ENCODE measurements around the gene LRGUK. TPM values are rescaled to one million over a fixed set of nuclear protein-coding genes. Genes with fewer than 3 reads are reported as not detected.

Gene LRGUK
- total and polyA plus RNA-seq, 4 donors, result 0.58 to 1.2 (median 0.59) TPM; not detected in 1

DNA sequence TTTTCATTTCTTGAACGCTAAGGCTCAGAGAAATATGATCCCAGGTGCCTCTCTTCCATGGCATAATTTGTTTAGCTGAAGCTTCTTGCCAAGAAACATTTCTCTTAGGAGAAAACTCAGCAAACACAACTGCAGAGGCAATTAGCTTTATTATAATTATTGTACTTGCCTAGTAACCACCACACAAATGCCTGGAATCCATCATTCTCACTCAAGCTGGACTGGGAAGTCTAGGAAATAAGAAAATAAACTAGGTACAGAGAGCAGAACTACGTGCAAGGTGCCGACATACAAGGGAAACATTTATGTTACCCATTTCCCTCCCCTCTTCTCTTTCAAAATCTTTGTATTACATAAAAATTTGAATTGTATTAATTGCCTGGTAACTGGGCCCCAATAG is 174.5 kb downstream of the LRGUK start:
- no peak overlapping the region for H3K4me3 ChIP-seq (ENCODE audit: low read length in 2 of 2)
- no peak overlapping the region for H3K27ac ChIP-seq (ENCODE audit: low read depth in 1 of 2, low read length in 2 of 2)
- no peaks in the 10 kb centered on the region for H3K9me3 ChIP-seq (ENCODE audit: control insufficient read depth, low read length)
- whole genome bisulfite sequencing, 2 donors, result 78 to 80% methylated on average over 3 of the region's 3 CpGs
- no peak for DNase-seq
- no peaks in the 10 kb centered on the region for H3K4me1 ChIP-seq (ENCODE audit: control insufficient read depth in 1 of 2, insufficient read depth in 2 of 2, low read length in 2 of 2)
- peaks cover 8 to 13% of the 10 kb centered on the region in 2 donors for H3K36me3 ChIP-seq (ENCODE audit: control insufficient read depth in 1 of 2, insufficient read depth in 2 of 2, low read length in 1 of 2)
- intact Hi-C loops (cut with DNase I), result no loop called here
- no peaks in the 10 kb centered on the region for H3K27me3 ChIP-seq (ENCODE audit: control insufficient read depth in 1 of 2, insufficient read depth in 2 of 2, low read length in 1 of 2)
- ATAC-seq (ENCODE audit: low FRiP score), result no peak

DNA sequence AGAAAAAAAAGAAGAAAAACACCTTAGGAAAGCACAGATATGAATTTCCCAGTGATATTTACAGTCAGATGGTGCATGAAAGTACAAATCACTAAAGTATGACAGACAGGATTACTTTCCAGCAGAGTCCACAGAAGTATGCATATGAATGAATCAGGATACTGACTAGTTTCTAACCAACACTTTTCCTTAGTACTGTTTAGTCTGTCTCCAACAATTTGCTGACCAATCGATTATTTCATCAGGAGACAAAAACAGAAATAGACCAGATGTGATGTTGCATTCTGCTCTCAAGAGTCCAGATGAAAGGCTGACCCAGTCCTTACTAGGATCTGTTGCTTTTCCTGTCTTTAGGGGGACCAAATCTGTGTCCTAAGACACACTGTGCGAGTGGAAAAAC is 175.0 kb downstream of the LRGUK start:
- no peaks in the 10 kb centered on the region for H3K27me3 ChIP-seq (ENCODE audit: control insufficient read depth in 1 of 2, insufficient read depth in 2 of 2, low read length in 1 of 2)
- ATAC-seq (ENCODE audit: low FRiP score) (no peak), DNase-seq (no peak)
- 92 to 93% methylated on average over 2 of the region's 2 CpGs for WGBS, 2 donors
- no peaks in the 10 kb centered on the region for H3K9me3 ChIP-seq (ENCODE audit: control insufficient read depth, low read length)
- H3K4me3 ChIP-seq (ENCODE audit: low read length in 2 of 2), result no peak overlapping the region
- intact Hi-C loops (cut with DNase I), result no loop called here
- H3K36me3 ChIP-seq (ENCODE audit: control insufficient read depth in 1 of 2, insufficient read depth in 2 of 2, low read length in 1 of 2), result peaks cover 8 to 13% of the 10 kb centered on the region in 2 donors
- H3K27ac ChIP-seq (ENCODE audit: low read depth in 1 of 2, low read length in 2 of 2), result no peak overlapping the region
- no peaks in the 10 kb centered on the region for H3K4me1 ChIP-seq (ENCODE audit: control insufficient read depth in 1 of 2, insufficient read depth in 2 of 2, low read length in 2 of 2)

DNA sequence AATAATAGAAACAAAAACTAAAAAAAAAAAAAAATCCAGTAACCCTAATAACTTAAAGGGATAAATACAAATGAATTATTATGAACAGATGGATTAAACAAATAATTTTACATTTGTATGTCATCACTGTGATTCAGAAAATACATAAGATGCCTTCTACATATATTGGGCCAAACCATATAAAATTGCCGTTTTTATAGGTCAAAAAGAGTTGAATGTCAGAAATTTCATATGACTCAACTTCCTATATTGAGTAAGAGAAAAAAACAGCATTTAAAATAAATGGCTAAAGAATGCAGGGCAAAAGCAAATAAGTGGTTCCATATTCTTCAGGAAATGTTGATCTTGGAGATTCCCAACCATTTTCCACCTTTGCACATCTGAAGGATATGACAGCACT is 180.2 kb downstream of the LRGUK start:
- Histone ChIP-seq H3K4me1 (ENCODE audit: control insufficient read depth in 1 of 2, insufficient read depth in 2 of 2, low read length in 2 of 2) (no peaks in the 10 kb centered on the region), H3K27me3 (ENCODE audit: control insufficient read depth in 1 of 2, insufficient read depth in 2 of 2, low read length in 1 of 2) (no peaks in the 10 kb centered on the region), H3K27ac (ENCODE audit: low read depth in 1 of 2, low read length in 2 of 2) (no peak overlapping the region), H3K36me3 (ENCODE audit: control insufficient read depth in 1 of 2, insufficient read depth in 2 of 2, low read length in 1 of 2) (peaks cover 0 to 3% of the 10 kb centered on the region in 2 donors), H3K4me3 (ENCODE audit: low read length in 2 of 2) (no peak overlapping the region), H3K9me3 (ENCODE audit: control insufficient read depth, low read length) (no peaks in the 10 kb centered on the region)
- ATAC-seq (ENCODE audit: low FRiP score) (no peak), DNase-seq (no peak)
- intact Hi-C loops (cut with DNase I), result no loop called here
- WGBS, 2 donors, result 69 to 70% methylated on average over 1 of the region's 1 CpG

DNA sequence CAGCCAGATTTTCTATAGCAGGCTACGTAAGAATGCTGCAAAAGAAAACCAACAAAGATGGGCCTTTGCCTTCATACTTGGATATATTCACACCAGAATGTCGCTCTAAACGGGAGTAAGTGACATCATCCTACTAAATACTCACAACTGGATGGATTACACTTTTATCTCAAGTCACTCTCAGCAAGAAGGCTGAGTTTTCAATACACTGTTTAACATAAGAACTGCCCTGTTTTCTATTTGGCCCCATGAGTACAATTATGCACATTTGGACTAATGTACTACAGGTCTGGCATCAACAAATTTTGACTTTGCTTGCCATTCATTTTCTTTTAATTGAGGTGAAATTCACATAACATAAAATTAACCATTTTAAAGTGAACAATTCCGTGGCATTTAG is 181.4 kb downstream of the LRGUK start:
- Histone ChIP-seq H3K4me1 (ENCODE audit: control insufficient read depth in 1 of 2, insufficient read depth in 2 of 2, low read length in 2 of 2) (no peaks in the 10 kb centered on the region), H3K4me3 (ENCODE audit: low read length in 2 of 2) (no peak overlapping the region), H3K9me3 (ENCODE audit: control insufficient read depth, low read length) (no peaks in the 10 kb centered on the region), H3K27ac (ENCODE audit: low read depth in 1 of 2, low read length in 2 of 2) (no peak overlapping the region), H3K36me3 (ENCODE audit: control insufficient read depth in 1 of 2, insufficient read depth in 2 of 2, low read length in 1 of 2) (peaks cover 0 to 3% of the 10 kb centered on the region in 2 donors), H3K27me3 (ENCODE audit: control insufficient read depth in 1 of 2, insufficient read depth in 2 of 2, low read length in 1 of 2) (no peaks in the 10 kb centered on the region)
- DNase-seq (no peak), ATAC-seq (ENCODE audit: low FRiP score) (no peak)
- intact Hi-C loops (cut with DNase I), result no loop called here
- WGBS, 2 donors, result 91% methylated on average over 4 of the region's 4 CpGs

DNA sequence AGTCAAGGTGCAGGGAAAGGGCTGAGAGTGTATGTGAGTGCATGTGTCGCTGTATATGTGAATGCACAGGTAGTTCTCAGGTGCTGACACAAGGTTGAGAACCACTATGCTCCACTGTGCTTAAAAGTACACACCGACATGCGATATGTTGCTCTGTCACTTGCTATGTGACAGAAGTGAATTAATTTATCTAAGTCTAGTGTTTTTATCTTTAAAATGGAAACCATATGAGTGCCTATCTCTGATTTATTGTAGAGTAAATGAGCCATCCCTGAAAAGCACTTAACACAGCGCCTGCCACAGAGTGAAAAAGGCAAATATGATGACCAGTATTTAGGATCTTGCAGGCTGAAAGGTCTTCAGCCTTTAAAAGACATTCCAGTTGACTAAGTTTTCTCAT is 184.7 kb downstream of the LRGUK start:
- no peaks in the 10 kb centered on the region for H3K27me3 ChIP-seq (ENCODE audit: control insufficient read depth in 1 of 2, insufficient read depth in 2 of 2, low read length in 1 of 2)
- intact Hi-C loops (cut with DNase I), result no loop called here
- DNase-seq, result no peak
- H3K27ac ChIP-seq (ENCODE audit: low read depth in 1 of 2, low read length in 2 of 2), result no peak overlapping the region
- no peaks in the 10 kb centered on the region for H3K9me3 ChIP-seq (ENCODE audit: control insufficient read depth, low read length)
- no peaks in the 10 kb centered on the region for H3K4me1 ChIP-seq (ENCODE audit: control insufficient read depth in 1 of 2, insufficient read depth in 2 of 2, low read length in 2 of 2)
- no peak overlapping the region for H3K4me3 ChIP-seq (ENCODE audit: low read length in 2 of 2)
- peaks cover 0 to 3% of the 10 kb centered on the region in 2 donors for H3K36me3 ChIP-seq (ENCODE audit: control insufficient read depth in 1 of 2, insufficient read depth in 2 of 2, low read length in 1 of 2)
- ATAC-seq (ENCODE audit: low FRiP score), result no peak
- WGBS, 2 donors, result 93 to 96% methylated on average over 4 of the region's 4 CpGs

DNA sequence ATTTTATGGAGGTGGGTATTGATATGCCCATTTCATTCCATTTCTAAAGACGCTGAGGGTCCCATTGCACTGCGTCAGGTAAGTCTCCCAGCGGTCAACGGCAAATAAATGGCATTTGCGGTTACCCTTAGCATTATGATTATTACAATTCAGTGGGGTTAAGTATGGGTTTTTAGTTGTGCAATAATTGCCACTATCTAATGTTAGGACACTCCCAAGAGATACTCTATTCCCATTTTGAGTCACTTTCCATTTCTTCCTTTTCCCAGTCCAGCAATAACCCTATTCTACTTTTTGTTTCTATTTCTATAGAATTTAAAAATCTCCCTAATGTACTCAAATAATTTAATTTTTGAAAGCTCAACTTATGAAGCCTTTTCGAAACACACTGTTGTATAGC is 185.6 kb downstream of the LRGUK start:
- Histone ChIP-seq H3K27ac (ENCODE audit: low read depth in 1 of 2, low read length in 2 of 2) (no peak overlapping the region), H3K27me3 (ENCODE audit: control insufficient read depth in 1 of 2, insufficient read depth in 2 of 2, low read length in 1 of 2) (no peaks in the 10 kb centered on the region), H3K9me3 (ENCODE audit: control insufficient read depth, low read length) (no peaks in the 10 kb centered on the region), H3K4me1 (ENCODE audit: control insufficient read depth in 1 of 2, insufficient read depth in 2 of 2, low read length in 2 of 2) (no peaks in the 10 kb centered on the region), H3K4me3 (ENCODE audit: low read length in 2 of 2) (no peak overlapping the region), H3K36me3 (ENCODE audit: control insufficient read depth in 1 of 2, insufficient read depth in 2 of 2, low read length in 1 of 2) (peaks cover 0 to 2% of the 10 kb centered on the region in 2 donors)
- DNase-seq, result no peak
- ATAC-seq (ENCODE audit: low FRiP score), result no peak
- intact Hi-C loops (cut with DNase I), result no loop called here
- WGBS, 2 donors, result 81 to 92% methylated on average over 6 of the region's 6 CpGs

DNA sequence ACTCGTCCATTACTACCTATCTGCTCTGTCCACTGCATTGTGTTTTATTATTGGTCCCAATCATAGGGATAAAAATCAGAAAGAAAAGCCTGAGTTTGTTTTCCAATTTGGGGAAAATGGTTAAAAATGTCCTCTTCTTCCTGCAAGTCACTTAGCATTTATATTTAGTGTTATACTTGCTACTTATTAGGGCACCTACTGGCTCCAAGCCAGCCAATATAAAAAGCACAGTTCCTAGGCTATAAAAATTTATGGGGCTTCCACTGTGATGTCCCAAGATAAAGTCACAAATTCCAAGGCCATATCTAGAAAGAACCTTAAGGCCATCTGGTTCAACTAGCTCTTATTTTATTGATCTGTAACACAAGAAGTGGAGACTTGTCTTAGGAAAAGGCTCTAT is 186.4 kb downstream of the LRGUK start:
- Histone ChIP-seq H3K27ac (ENCODE audit: low read depth in 1 of 2, low read length in 2 of 2) (no peak overlapping the region), H3K27me3 (ENCODE audit: control insufficient read depth in 1 of 2, insufficient read depth in 2 of 2, low read length in 1 of 2) (no peaks in the 10 kb centered on the region), H3K36me3 (ENCODE audit: control insufficient read depth in 1 of 2, insufficient read depth in 2 of 2, low read length in 1 of 2) (peaks cover 0 to 2% of the 10 kb centered on the region in 2 donors), H3K9me3 (ENCODE audit: control insufficient read depth, low read length) (no peaks in the 10 kb centered on the region), H3K4me3 (ENCODE audit: low read length in 2 of 2) (no peak overlapping the region), H3K4me1 (ENCODE audit: control insufficient read depth in 1 of 2, insufficient read depth in 2 of 2, low read length in 2 of 2) (no peaks in the 10 kb centered on the region)
- ATAC-seq (ENCODE audit: low FRiP score) (no peak), DNase-seq (no peak)
- intact Hi-C loops (cut with DNase I), result no loop called here
- 88 to 94% methylated on average over 1 of the region's 1 CpG for WGBS, 2 donors

Other genes starting within 250 kb of the LRGUK start
- gene SLC35B4, start 189.6 kb downstream of the LRGUK start, total RNA-seq, result 10 to 100 TPM; 16.0 to 17.9 TPM
- 1 to 10 TPM; 2.1 to 3.8 TPM for gene SLC35B4, start 189.6 kb downstream of the LRGUK start, polyA plus RNA-seq